ENCODE results near the gene KRTAP5-1.
"Not testable (repeated sequence)": the region's sequence is repeated elsewhere in the genome, so short reads cannot be mapped to it uniquely, and the experiment has no call there.

KRTAP5-1 gene

DNA sequence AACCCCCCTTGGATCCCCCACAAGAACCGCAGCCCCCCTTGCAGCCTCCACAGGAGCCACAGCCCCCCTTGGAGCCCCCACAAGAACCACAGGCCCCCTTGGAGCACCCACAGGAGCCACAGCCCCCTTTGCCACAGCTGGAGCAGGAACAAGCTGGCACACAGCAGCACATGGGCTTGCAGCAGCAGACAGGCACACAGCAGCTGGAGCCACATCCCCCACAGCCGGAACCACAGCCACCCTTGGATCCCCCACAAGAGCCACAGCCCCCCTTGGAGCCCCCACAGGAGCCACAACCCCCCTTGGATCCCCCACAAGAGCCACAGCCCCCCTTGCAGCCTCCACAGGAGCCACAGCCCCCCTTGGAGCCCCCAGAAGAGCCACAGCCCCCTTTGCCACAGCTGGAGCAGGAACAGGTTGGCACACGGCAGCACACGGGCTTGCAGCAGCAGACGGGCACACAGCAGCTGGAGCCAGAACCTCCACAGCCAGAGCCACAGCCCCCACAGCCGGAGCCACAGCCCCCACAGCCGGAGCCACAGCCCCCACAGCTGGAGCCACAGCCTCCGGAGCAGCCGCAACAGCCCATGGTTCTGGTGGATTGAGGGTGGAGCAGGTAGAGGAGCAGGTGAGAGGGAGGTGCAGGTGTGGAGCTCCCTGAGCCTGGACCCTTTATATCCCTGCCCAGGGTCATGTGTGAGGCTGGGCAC, at the start of gene KRTAP5-1:
Gene KRTAP5-1, minus strand, starts transcription at position 623 of the 710 bp plus-strand sequence. Its CDS starts 34 bp downstream, at position 589.
- DNase-seq (ENCODE audit: low spot score), result not testable (repeated sequence)

- no peak for DNase-seq (ENCODE audit: low spot score)
Measured at GRCh38 chr11:1633864-1634263, 48.8 kb upstream of the KRTAP5-1 start.

GRCh38 chr11:1632053-1632714, 47.1 kb upstream of the KRTAP5-1 start:
- DNase-seq (ENCODE audit: low spot score), result no peak

- DNase-seq (ENCODE audit: low spot score), result no peak
Measured at GRCh38 chr11:1631066-1631568, 46.0 kb upstream of the KRTAP5-1 start.

DNA sequence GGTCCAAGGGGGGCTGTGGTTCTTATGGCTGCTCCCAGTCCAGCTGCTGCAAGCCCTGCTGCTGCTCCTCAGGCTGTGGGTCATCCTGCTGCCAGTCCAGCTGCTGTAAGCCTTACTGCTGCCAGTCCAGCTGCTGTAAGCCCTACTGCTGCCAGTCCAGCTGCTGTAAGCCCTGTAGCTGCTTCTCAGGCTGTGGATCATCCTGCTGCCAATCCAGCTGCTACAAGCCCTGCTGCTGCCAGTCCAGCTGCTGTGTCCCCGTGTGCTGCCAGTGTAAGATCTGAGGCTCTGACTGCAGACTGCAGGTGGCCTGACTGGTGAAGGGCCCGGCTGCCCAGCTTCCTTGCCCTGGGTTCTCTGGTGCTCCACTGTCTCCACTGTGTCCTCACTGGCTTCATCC, 45.2 kb upstream of the KRTAP5-1 start:
- DNase-seq (ENCODE audit: low spot score), result no peak

DNA sequence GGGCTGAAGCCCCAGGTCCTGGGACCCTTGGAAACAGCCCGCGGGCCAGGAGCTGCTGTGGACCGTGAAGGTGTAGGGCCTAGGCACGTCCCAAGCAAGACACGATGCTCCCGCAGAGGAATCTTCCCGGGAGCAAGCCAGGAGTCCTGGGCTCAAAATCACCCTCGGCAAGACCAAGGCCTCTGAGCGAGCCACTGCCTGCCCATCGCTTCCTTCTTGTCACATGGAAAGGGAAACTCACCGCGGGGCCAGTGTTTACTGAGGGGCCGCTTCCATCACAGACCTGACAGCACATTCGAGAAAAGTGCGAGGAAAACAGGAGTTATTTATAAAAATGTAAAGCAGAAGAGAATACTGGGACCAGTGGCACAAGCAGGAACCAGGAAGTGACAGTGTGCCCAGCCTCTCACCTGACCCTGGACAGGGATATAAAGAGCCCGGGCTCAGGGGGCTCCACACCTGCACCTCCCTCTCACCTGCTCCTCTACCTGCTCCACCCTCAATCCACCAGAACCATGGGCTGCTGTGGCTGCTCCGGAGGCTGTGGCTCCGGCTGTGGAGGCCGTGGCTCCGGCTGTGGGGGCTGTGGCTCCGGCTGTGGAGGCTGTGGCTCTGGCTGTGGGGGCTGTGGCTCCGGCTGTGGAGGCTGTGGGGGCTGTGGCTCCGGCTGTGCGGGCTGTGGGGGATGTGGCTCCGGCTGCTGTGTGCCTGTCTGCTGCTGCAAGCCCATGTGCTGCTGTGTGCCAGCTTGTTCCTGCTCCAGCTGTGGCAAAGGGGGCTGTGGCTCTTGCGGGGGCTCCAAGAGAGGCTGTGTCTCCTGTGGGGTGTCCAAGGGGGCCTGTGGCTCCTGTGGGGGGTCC, 44.5 kb upstream of the KRTAP5-1 start, which contains the start of gene KRTAP5-5:
Gene KRTAP5-5, plus strand, starts transcription at position 450 of the 860 bp plus-strand sequence. Its CDS starts 66 bp downstream, at position 516.
- no peak for DNase-seq (ENCODE audit: low spot score)

DNA sequence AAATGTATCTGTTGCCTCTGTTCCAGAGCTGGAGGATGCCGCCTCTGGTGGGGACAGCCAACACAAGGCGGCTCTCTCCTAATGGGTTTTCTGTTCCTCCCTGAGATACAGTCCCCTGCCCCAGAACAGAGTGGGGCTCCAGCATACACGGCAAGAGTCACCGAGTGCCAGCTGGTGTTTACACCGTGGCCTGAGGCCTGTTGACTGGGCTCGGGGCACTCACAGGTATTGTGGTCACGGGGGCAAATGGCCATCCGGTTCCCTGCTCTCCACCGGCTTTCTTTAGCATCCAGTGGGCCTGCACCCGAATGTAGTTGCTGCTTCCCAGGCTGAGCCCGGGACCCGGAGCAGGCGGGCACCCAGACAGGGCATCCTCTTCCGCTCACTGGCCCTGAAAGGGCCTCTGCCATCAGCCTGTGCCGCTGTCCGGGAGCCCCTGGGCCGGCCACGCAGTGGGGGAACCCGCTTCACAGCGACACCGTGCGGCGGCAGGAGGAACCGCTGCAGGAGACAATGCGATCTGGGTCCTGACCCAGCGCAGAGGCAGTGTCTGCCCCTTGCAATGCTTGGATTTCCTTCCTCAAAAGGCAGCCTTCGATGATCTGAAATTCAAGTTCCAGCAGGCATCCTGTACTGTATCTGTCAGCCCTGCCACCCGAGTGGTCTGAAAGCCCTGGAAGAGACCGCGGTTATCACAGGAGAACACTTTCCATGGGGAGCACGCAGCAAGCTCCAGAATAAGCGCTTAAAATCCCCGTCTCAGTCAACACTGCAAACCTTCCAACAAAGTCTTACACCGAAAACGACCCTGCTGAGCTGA, 43.6 kb upstream of the KRTAP5-1 start:
- peak; percentile 11 for DNase-seq (ENCODE audit: low spot score)

GRCh38 chr11:1625541-1625940, 40.5 kb upstream of the KRTAP5-1 start:
- no peak for DNase-seq (ENCODE audit: low spot score)

DNA sequence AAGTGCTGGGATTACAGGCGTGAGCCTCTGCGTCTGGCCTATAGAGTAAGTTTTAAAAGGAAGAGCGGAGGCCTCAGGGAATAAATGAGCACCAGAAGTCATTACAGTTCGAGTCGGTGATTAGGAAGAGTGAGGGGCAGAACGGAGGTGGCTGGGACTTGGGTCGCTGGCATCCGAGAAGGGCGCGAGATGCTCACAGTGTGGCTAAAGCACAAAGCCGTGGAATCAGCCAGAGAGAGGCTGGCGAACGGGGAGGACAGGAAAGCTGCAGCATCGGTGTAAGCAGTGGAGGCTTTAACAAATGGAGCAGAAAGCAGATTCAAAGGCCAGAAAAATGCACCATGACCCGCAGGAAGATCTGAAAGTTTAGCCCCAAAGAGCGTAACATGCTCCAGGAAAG, 39.5 kb upstream of the KRTAP5-1 start:
- DNase-seq (ENCODE audit: low spot score), result no peak

GRCh38 chr11:1623716-1624115, 38.6 kb upstream of the KRTAP5-1 start:
- DNase-seq (ENCODE audit: low spot score), result no peak

GRCh38 chr11:1622086-1622485, 37.0 kb upstream of the KRTAP5-1 start, which contains the start of gene KRTAP5-4:
TSS of gene KRTAP5-4 (minus strand) at chr11:1622138. CDS start at chr11:1622093, 45 bp downstream.
- DNase-seq (ENCODE audit: low spot score), result no peak

DNA sequence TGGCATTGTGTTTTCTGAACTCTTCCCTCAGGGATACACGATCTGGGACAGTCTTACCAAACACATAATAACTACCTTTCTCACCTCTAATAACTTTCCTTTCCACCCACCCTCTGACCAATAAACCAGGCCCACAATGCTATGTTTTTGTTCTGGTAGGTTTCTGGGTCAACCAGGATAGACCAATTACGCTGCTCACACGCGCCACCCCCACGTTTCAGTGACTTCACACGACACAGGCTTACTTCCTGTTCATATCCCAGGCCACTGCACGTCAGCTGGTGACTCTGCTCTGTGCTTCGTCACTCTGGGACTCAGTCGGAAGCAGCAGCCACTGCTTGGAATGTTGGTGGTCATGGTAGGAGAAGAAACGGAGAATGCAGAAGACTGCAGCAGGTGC, 34.4 kb upstream of the KRTAP5-1 start:
- DNase-seq (ENCODE audit: low spot score), result no peak

DNA sequence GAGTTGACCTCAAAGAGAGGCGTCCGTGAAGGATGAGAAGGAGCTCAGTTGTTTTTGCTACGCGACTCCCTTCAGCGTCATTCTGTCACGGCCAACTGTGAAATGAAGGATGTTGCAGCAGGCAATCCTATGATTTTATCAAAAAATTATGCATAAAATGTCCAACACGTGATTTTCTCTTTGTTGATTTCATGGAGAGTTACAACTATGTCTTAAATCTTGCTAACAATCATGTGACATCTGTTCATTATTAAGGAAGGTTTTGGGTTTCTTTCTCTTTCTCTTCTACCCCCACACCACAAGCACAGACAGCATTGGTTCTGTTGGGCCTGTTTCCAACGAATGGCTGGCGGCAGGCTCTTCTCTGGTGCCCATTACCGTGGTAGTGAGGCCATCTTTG, 33.1 kb upstream of the KRTAP5-1 start:
- DNase-seq (ENCODE audit: low spot score), result no peak

- no peak for DNase-seq (ENCODE audit: low spot score)
Measured at GRCh38 chr11:1608363-1608762, 23.3 kb upstream of the KRTAP5-1 start, which contains the start of gene KRTAP5-3. TSS of gene KRTAP5-3 (minus strand) at chr11:1608463. CDS start at chr11:1608385, 78 bp downstream.

DNA sequence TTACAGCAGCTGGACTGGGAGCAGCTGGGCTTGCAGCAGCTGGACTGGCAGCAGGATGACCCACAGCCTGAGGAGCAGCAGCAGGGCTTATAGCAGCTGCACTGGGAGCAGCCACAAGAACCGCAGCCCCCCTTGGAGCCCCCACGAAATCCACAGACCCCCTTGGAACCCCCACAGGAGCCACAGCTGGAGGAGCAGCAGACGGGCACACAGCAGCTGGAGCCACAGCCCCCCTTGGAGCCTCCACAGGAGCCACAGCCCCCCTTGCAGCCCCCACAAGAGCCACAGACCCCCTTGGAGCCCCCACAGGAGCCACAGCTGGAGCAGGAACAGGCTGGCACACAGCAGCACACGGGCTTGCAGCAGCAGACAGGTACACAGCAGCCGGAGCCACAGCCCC, 22.8 kb upstream of the KRTAP5-1 start:
- DNase-seq (ENCODE audit: low spot score), result not testable (repeated sequence)

GRCh38 chr11:1607156-1607845, 22.2 kb upstream of the KRTAP5-1 start:
- not testable (repeated sequence) for DNase-seq (ENCODE audit: low spot score)

GRCh38 chr11:1605923-1606322, 20.8 kb upstream of the KRTAP5-1 start:
- peak; percentile 3 for DNase-seq (ENCODE audit: low spot score)

DNA sequence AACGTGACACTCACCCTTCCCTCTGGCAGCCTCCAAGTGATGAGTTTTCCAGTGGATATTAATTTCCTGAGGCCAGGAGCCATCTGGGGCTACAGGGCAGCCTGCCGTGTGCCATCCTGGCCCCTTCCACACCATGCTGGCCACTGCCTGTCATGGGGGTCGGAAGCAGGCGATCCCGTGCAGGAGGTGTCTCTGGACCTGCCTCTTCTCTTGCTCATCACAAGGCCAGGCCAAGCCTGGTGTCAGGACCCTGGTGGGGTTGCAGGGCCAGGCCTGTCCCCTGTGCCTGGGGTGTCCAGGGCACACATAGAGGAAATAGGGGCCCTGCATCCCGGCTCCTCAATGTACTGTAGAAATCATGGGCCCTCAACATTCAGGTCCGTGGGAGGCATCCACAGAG, 19.6 kb upstream of the KRTAP5-1 start:
- no peak for DNase-seq (ENCODE audit: low spot score)

DNA sequence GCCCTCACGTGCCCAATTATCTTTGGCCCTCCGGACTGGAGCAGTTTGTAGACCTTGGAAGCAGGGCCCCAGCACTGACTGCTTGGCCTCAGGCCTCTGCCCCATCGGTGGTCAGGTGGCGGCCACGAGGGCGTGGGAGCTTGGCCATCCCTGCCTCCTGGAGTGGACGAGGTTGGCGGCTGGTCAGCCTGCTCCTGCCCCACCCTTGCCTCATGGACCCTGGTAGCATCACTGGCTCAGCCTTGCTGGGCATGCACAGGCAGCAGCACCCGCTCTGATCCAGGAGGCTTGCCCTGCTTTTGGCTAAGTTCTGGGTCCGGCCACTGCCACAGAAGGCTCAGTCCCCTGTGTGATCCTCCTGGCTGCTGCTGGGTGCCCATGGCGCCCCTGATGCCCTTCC, 19.1 kb upstream of the KRTAP5-1 start:
- DNase-seq (ENCODE audit: low spot score), result no peak

DNA sequence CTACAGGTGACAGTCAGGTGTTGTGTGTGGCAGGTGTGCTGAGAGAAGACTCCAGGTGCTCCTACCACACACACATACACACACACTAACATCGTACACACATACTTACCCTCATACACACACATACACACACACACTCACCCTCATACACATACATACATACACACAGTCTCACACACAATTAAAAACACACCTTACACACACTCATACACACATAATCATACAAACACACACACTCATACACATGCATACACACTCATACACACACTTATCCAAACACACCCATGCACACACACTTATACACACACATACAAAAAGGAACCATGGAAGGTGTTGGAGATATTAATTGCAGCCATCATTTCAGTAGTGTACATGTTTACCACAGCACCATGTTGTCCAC, 18.5 kb upstream of the KRTAP5-1 start:
- no peak for DNase-seq (ENCODE audit: low spot score)

- not testable (repeated sequence) for DNase-seq (ENCODE audit: low spot score)
Measured at GRCh38 chr11:1601663-1602062, 16.6 kb upstream of the KRTAP5-1 start.

Data from pons (tissue), 1 donor.